HL-60 (cell line): ENCODE measurements around the gene CLIC6.

Experiments
- DNase-seq, 2 experiments: peaks; one replicate each; pipeline ENCODE4 v3.0.0-alpha.2; 2010 to 2020; ENCODE audit warnings: low read depth in 1 of 2, low spot score in 1 of 2
- H3K27ac ChIP-seq: fragments of 250-450 bp; sonication (Bioruptor Pico); replicated peaks from 2 replicates; pipeline ENCODE4 v1.5.1; 2020; ENCODE audit warnings: mild to moderate bottlenecking, moderate library complexity
- H3K27me3 ChIP-seq: fragments of 250-450 bp; sonication (Bioruptor Pico); 2 replicates; pipeline ENCODE4 v1.5.1; 2021; ENCODE audit warnings: mild to moderate bottlenecking, moderate library complexity; ENCODE audit not compliant: insufficient read depth, poor library complexity, severe bottlenecking
- H3K4me3 ChIP-seq: replicated peaks from 2 replicates; pipeline ENCODE4 v1.5.1; 2011; ENCODE audit warnings: mild to moderate bottlenecking, control low read depth, low read length; ENCODE audit not compliant: insufficient read depth
- GABPA ChIP-seq: IDR thresholded peaks from 2 replicates; pipeline ENCODE4 v1.6.1; 2012; ENCODE audit warnings: low read depth
- POLR2AphosphoS5 ChIP-seq: IDR thresholded peaks from 2 replicates; pipeline ENCODE4 v1.6.1; 2012; ENCODE audit warnings: low read depth
- SPI1 ChIP-seq: IDR thresholded peaks from 2 replicates; pipeline ENCODE4 v1.6.1; 2012; ENCODE audit warnings: low read depth, mild to moderate bottlenecking, borderline replicate concordance
- TF ChIP-seq, protein P1 (sequence below): IDR thresholded peaks from 2 replicates; pipeline ENCODE4 v1.6.1; 2012; ENCODE audit warnings: low read depth; ENCODE audit not compliant: insufficient replicate concordance
- TF ChIP-seq, protein P2 (sequence below): IDR thresholded peaks from one replicate; pipeline ENCODE4 v1.5.1; 2011; ENCODE audit warnings: low read length, control low read depth, inconsistent platforms; ENCODE audit not compliant: insufficient read depth

CLIC6 gene

DNA sequence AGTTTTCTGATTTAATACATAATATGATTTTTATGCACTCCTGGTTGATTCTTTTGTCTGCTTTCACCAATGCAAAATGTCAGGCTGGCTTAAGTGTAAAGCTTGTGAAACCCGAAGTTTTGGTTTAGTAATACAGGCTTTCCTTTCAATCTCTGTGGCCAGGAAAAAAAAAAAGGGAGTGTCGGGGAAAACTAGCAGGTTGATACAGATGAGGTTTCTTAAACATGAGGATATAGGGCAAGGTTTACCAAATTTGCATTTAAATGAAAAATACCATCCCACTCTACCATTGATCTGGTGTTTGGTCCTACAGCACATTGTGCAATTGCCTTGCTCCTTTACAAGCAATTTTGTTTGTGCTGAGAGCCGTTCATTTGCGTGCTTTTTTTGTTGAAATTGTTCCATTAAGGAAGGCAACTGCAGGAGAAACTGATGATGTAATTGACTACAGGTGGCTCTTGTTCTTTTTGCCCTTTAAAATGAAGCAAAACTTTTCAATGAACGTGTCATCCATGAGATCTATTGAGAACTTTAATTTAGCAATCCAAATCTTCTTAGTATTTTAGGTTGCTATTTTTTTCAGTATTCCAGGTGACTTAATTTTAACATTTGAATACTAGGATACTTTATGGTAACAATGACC lies 22.7 kb downstream of the CLIC6 start:
- no peak for DNase-seq
- Histone ChIP-seq H3K27ac (no peak overlapping the region), H3K27me3 (peaks cover 7% of the 10 kb centered on the region), H3K4me3 (no peak overlapping the region)
- TF ChIP-seq SPI1 (no peak), POLR2AphosphoS5 (no peak), GABPA (no peak)
- TF ChIP-seq, protein P1, sequence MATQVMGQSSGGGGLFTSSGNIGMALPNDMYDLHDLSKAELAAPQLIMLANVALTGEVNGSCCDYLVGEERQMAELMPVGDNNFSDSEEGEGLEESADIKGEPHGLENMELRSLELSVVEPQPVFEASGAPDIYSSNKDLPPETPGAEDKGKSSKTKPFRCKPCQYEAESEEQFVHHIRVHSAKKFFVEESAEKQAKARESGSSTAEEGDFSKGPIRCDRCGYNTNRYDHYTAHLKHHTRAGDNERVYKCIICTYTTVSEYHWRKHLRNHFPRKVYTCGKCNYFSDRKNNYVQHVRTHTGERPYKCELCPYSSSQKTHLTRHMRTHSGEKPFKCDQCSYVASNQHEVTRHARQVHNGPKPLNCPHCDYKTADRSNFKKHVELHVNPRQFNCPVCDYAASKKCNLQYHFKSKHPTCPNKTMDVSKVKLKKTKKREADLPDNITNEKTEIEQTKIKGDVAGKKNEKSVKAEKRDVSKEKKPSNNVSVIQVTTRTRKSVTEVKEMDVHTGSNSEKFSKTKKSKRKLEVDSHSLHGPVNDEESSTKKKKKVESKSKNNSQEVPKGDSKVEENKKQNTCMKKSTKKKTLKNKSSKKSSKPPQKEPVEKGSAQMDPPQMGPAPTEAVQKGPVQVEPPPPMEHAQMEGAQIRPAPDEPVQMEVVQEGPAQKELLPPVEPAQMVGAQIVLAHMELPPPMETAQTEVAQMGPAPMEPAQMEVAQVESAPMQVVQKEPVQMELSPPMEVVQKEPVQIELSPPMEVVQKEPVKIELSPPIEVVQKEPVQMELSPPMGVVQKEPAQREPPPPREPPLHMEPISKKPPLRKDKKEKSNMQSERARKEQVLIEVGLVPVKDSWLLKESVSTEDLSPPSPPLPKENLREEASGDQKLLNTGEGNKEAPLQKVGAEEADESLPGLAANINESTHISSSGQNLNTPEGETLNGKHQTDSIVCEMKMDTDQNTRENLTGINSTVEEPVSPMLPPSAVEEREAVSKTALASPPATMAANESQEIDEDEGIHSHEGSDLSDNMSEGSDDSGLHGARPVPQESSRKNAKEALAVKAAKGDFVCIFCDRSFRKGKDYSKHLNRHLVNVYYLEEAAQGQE, result no peak
- TF ChIP-seq, protein P2, sequence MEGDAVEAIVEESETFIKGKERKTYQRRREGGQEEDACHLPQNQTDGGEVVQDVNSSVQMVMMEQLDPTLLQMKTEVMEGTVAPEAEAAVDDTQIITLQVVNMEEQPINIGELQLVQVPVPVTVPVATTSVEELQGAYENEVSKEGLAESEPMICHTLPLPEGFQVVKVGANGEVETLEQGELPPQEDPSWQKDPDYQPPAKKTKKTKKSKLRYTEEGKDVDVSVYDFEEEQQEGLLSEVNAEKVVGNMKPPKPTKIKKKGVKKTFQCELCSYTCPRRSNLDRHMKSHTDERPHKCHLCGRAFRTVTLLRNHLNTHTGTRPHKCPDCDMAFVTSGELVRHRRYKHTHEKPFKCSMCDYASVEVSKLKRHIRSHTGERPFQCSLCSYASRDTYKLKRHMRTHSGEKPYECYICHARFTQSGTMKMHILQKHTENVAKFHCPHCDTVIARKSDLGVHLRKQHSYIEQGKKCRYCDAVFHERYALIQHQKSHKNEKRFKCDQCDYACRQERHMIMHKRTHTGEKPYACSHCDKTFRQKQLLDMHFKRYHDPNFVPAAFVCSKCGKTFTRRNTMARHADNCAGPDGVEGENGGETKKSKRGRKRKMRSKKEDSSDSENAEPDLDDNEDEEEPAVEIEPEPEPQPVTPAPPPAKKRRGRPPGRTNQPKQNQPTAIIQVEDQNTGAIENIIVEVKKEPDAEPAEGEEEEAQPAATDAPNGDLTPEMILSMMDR, result no peak

DNA sequence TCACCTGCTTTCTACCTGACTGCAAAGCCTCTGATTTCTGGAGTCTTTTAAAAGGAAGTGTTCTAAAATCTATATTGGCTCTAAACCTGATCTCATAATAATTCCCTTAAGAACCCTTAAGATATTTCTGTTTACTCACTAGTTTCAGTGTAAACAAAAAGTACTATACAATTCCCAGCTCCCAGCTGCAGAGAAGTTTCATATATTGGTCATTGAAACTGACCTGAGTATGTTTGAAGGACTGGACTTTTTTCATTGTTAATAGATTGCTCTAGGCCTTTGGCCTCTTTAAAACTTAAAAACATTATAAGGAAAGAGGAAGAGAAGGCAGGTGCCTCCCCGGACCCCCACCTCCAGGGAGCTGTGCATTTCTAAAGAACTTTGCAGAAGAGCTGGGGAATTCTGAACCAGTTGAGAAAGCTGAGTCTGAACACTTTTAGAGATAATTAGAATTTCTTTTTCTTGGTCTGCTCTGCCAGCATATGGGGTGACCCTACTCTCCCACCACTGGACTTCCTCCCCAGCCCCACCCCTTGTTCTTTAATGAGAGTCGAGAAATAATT lies 23.7 kb downstream of the CLIC6 start:
- H3K4me3 ChIP-seq, result no peak overlapping the region
- no peak for DNase-seq
- TF ChIP-seq, protein P2, result no peak
- no peak for TF ChIP-seq POLR2AphosphoS5
- TF ChIP-seq SPI1, result no peak
- TF ChIP-seq, protein P1, result no peak
- no peak for TF ChIP-seq GABPA
- H3K27me3 ChIP-seq, result peaks cover 7% of the 10 kb centered on the region
- no peak overlapping the region for H3K27ac ChIP-seq

DNA sequence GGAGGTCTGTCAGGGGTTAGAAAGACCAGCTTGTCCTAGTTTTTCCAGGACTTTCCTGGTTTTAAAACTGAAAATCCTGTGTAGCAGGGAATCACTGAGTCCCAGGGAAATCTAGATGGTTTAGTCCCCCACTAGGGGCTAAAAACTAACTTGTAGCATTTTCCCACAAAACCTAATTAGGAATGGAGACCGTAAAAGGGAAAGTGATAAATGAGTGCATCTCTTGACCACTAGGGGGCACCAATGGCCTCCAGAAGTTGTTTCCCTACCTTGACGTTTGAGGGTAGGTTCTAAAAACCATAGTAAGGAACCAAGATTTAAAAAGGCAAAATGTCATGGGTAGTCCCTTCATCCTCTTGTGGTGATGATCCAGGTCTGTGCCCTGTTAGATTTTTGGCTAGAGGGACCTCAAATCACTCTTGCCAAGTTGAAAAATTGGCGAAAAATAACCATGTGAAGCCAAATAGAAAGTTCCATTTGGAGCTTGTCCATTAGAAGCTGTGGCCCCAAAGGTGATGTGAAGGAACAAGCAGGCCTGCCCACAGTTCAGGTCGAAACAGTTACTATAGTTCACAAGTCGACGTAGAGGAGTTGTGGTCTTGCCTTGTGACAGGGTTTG lies 24.5 kb downstream of the CLIC6 start:
- TF ChIP-seq, protein P2, result peak; percentile 74
- TF ChIP-seq POLR2AphosphoS5 (no peak), SPI1 (no peak)
- H3K27ac ChIP-seq, result no peak overlapping the region
- no peak overlapping the region for H3K4me3 ChIP-seq
- peak in 1 of 2 experiments; percentile 41 for DNase-seq
- peaks cover 7% of the 10 kb centered on the region for H3K27me3 ChIP-seq
